ENCODE data around the gene MRPL48.
"Not testable (repeated sequence)": the region's sequence is repeated elsewhere in the genome, so short reads cannot be mapped to it uniquely, and the experiment has no call there.

Gene MRPL48

GRCh38 chr11:73839123-73839457 lies 51.4 kb downstream of the MRPL48 start:
- no peak for DNase-seq (ENCODE audit: low read depth)

- DNase-seq (ENCODE audit: low read depth) = no peak
Observed at GRCh38 chr11:73851046-73851764, 63.5 kb downstream of the MRPL48 start.

- no peak for DNase-seq (ENCODE audit: low read depth)
Observed at GRCh38 chr11:73852049-73852448, 64.4 kb downstream of the MRPL48 start.

- DNase-seq (ENCODE audit: low read depth) = no peak
Observed at GRCh38 chr11:73854680-73855079, 67.0 kb downstream of the MRPL48 start.

GRCh38 chr11:73856031-73856567 lies 68.4 kb downstream of the MRPL48 start:
- no peak for DNase-seq (ENCODE audit: low read depth)

- DNase-seq (ENCODE audit: low read depth) = no peak
Observed at GRCh38 chr11:73859671-73860070, 72.0 kb downstream of the MRPL48 start.

- DNase-seq (ENCODE audit: low read depth) = no peak
Observed at GRCh38 chr11:73860202-73860601, 72.5 kb downstream of the MRPL48 start.

- DNase-seq (ENCODE audit: low read depth) = no peak
Observed at GRCh38 chr11:73862986-73863385, 75.3 kb downstream of the MRPL48 start.

- no peak for DNase-seq (ENCODE audit: low read depth)
Observed at GRCh38 chr11:73866095-73866579, 78.5 kb downstream of the MRPL48 start.

- DNase-seq (ENCODE audit: low read depth) = no peak
Observed at GRCh38 chr11:73866586-73866996, 78.9 kb downstream of the MRPL48 start.

- no peak for DNase-seq (ENCODE audit: low read depth)
Observed at GRCh38 chr11:73869332-73869949, 81.8 kb downstream of the MRPL48 start.

- no peak for DNase-seq (ENCODE audit: low read depth)
Observed at GRCh38 chr11:73870261-73870660, 82.6 kb downstream of the MRPL48 start.

GRCh38 chr11:73872749-73873357 lies 85.2 kb downstream of the MRPL48 start:
- DNase-seq (ENCODE audit: low read depth) = no peak

- DNase-seq (ENCODE audit: low read depth) = no peak
Observed at GRCh38 chr11:73875380-73875779, 87.7 kb downstream of the MRPL48 start.

GRCh38 chr11:73875840-73876239 lies 88.2 kb downstream of the MRPL48 start:
- no peak for DNase-seq (ENCODE audit: low read depth)

- DNase-seq (ENCODE audit: low read depth) = peak; percentile 91
Observed at GRCh38 chr11:73876424-73877310, 89.0 kb downstream of the MRPL48 start, which contains the start of the genes COA4 and PAAF1. TSS of gene COA4 (minus strand) at chr11:73876846. CDS start at chr11:73873378, 3,468 bp downstream. TSS of gene PAAF1 (plus strand) at chr11:73876999. CDS start at chr11:73877022, 23 bp downstream.

GRCh38 chr11:73878771-73879170 lies 91.1 kb downstream of the MRPL48 start:
- DNase-seq (ENCODE audit: low read depth) = no peak

GRCh38 chr11:73880449-73880848 lies 92.8 kb downstream of the MRPL48 start:
- not testable (repeated sequence) for DNase-seq (ENCODE audit: low read depth)

- no peak for DNase-seq (ENCODE audit: low read depth)
Observed at GRCh38 chr11:73883856-73884255, 96.2 kb downstream of the MRPL48 start.

- DNase-seq (ENCODE audit: low read depth) = no peak
Observed at GRCh38 chr11:73888244-73888643, 100.6 kb downstream of the MRPL48 start.

- DNase-seq (ENCODE audit: low read depth) = no peak
Observed at GRCh38 chr11:73889019-73889418, 101.3 kb downstream of the MRPL48 start.

GRCh38 chr11:73889536-73889935 lies 101.9 kb downstream of the MRPL48 start:
- DNase-seq (ENCODE audit: low read depth) = no peak

Data from T follicular helper cell (primary cell).